GM12875 (cell line): ENCODE data around the gene KRT32.

Experiments
- H3K4me3 ChIP-seq: one replicate; pipeline ENCODE4 v1.5.1; 2011; ENCODE audit warnings: low read depth, low read length, control low read depth
- CTCF ChIP-seq: IDR thresholded peaks from 2 replicates; pipeline ENCODE4 v1.5.1; 2011; ENCODE audit warnings: low read depth, mild to moderate bottlenecking, control low read depth, inconsistent platforms, low read length, moderate library complexity, borderline replicate concordance; ENCODE audit not compliant: insufficient read depth

KRT32 gene

DNA sequence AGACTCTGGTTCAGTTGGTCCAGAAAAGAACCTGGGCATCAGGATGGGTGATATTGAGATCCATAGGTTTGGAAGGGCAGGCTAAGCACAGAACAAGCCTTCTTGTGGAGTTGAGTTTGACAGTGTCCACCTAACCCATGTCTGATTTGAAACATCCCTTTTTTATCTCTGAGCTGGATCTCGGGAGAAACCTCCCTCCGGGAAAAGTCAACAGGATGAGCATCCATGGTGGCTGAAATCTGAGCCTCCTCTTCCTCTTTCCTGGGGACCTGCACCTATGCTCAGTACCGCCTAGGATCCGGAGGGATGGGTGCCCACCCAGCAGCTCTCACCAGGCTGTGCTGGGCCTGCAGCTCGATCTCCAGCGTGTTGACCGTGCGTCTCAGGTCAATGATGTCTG, 3.4 kb downstream of the KRT32 start:
- no peak for TF ChIP-seq CTCF
- H3K4me3 ChIP-seq = no peak overlapping the region

DNA sequence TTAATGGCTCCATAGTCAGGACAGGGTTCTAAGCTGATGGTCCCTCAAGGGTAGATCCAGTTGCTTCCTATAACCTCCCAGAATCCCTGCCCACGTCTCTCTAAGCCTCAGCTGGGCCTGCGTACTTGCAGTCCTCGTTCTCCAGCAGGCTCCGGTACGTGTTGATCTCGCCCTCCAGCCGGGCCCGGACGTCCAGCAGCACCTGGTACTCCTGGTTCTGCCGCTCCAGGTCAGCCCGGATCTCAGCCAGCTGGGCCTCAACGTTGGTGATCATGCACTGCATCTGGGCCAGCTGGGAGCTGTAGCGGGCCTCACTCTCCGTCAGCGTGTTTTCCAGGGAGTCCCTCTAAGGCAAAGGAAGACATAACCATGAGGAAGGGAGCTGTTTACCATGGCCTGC, 4.5 kb downstream of the KRT32 start:
- no peak for TF ChIP-seq CTCF
- H3K4me3 ChIP-seq = no peak overlapping the region

DNA sequence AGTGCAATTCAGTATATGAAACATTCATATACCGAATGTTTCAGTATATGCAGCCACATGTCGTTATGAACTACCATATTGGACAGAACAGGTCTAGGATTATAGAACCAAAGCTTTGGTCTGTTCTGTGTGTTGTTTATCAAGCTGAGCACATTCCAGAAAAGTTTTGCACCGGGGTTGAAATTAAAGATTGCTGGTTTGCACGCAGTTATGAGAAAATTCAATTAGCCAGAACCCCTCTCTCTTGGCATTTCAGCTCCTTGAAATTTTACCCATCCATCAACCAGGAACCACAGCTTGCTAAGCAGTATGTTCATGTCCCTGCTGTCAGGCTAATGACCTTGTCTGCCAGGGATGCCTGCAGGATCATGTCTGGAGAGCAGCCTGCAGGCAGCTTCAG, 9.5 kb downstream of the KRT32 start:
- no peak for TF ChIP-seq CTCF
- H3K4me3 ChIP-seq = no peak overlapping the region

- TF ChIP-seq CTCF = no peak
- no peak overlapping the region for H3K4me3 ChIP-seq
These were observed 11.0 kb downstream of the KRT32 start for GRCh38 chr17:41456204-41456603.

- TF ChIP-seq CTCF = no peak
- H3K4me3 ChIP-seq = no peak overlapping the region
These were observed 11.9 kb downstream of the KRT32 start for GRCh38 chr17:41455236-41455635.

GRCh38 chr17:41453066-41453465, 14.1 kb downstream of the KRT32 start:
- no peak for TF ChIP-seq CTCF
- no peak overlapping the region for H3K4me3 ChIP-seq

GRCh38 chr17:41452281-41452680, 14.9 kb downstream of the KRT32 start:
- H3K4me3 ChIP-seq = no peak overlapping the region
- no peak for TF ChIP-seq CTCF
